Measurements from ENCODE around the gene ARHGAP18. TPM values are rescaled to one million over a fixed set of nuclear protein-coding genes. Genes with fewer than 3 reads are reported as not detected.

Gene ARHGAP18
- total RNA-seq, 1 experiment from 2014 or later = 64.5 TPM

DNA sequence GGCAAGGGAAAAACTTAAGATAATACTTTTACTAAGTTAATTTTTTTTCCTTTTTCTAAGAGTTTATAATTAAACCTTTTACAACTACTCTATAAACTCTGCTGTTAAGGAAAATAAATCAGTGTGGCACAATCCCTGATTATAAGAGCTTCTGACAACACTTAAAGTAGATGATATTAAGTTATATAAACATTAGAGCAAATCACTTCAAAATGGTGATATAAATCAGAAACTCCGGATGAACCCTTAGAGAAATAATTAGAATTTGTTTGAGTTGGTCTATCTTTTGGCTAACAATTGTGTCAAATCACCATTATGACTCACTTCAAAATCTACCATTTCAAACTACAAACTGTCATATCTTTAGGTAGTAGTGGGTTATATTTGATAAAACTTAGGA, 104.9 kb downstream of the ARHGAP18 start:
- BruUV-seq (replicated peaks) = no TSS peak
- peaks cover 32% of the 10 kb centered on the region for H3K36me3 Mint-ChIP-seq (ENCODE audit: insufficient read depth, unreplicated experiment)
- H3K4me1 Mint-ChIP-seq (ENCODE audit: low read depth, unreplicated experiment) = no peaks in the 10 kb centered on the region
- CTCF ChIA-PET = no interaction called here
- no peak overlapping the region for H3K27ac Mint-ChIP-seq (ENCODE audit: unreplicated experiment)
- H3K27me3 Mint-ChIP-seq (ENCODE audit: unreplicated experiment) = no peaks in the 10 kb centered on the region
- intact Hi-C loops (cut with micrococcal nuclease; ENCODE audit: unreplicated experiment) = no loop called here
- H3K4me3 Mint-ChIP-seq (ENCODE audit: low read depth, unreplicated experiment) = no peak overlapping the region
- DNase-seq = no peak
- TF ChIP-seq, protein P1, sequence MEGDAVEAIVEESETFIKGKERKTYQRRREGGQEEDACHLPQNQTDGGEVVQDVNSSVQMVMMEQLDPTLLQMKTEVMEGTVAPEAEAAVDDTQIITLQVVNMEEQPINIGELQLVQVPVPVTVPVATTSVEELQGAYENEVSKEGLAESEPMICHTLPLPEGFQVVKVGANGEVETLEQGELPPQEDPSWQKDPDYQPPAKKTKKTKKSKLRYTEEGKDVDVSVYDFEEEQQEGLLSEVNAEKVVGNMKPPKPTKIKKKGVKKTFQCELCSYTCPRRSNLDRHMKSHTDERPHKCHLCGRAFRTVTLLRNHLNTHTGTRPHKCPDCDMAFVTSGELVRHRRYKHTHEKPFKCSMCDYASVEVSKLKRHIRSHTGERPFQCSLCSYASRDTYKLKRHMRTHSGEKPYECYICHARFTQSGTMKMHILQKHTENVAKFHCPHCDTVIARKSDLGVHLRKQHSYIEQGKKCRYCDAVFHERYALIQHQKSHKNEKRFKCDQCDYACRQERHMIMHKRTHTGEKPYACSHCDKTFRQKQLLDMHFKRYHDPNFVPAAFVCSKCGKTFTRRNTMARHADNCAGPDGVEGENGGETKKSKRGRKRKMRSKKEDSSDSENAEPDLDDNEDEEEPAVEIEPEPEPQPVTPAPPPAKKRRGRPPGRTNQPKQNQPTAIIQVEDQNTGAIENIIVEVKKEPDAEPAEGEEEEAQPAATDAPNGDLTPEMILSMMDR (IDR thresholded peaks at IDR 0.05; ENCODE audit: unreplicated experiment) = no peak
- H3K9me3 Mint-ChIP-seq (ENCODE audit: low read depth, unreplicated experiment) = no peaks in the 10 kb centered on the region

DNA sequence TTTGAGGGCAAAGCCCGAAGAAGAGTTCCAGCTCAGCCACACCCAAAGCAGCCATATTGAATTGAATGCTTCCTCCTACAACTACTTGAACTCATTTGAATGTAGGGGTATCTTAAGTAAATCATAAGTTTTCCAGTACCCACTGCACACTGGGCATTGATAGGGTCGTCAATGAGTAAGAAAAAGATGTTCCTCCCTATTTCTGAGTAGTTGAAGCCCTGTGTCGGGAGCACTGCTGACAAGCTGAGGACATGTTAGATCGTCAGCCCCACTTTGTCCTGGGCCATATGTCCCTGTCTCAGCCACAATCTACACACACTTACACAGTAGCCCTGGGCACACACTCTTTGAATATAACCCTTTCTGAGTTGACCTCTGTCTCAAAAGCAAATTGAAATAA, 105.7 kb downstream of the ARHGAP18 start:
- H3K9me3 Mint-ChIP-seq (ENCODE audit: low read depth, unreplicated experiment) = no peaks in the 10 kb centered on the region
- CTCF ChIA-PET = no interaction called here
- no peaks in the 10 kb centered on the region for H3K27me3 Mint-ChIP-seq (ENCODE audit: unreplicated experiment)

DNA sequence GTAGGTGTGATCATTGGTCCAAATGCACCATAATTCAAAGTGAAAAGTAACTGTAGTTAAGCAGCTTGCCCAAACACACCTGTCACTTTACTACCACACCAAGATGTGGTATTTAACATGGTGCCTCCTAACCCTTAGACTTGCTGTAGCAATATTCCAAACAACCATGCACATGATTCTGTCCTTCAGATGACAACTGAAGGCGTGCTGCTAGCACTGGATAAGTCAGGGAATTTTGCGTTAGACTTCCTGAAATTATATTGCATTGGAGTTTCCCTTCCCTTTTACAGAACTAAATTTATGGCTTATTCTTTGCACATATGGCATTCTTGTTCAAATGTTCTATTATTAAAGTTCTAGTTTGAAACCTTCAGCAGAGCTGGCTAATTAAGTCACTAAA, 106.2 kb downstream of the ARHGAP18 start:
- Mint-ChIP-seq H3K9me3 (ENCODE audit: low read depth, unreplicated experiment) (no peaks in the 10 kb centered on the region), H3K27me3 (ENCODE audit: unreplicated experiment) (no peaks in the 10 kb centered on the region), H3K27ac (ENCODE audit: unreplicated experiment) (no peak overlapping the region), H3K4me3 (ENCODE audit: low read depth, unreplicated experiment) (no peak overlapping the region), H3K36me3 (ENCODE audit: insufficient read depth, unreplicated experiment) (peaks cover 21% of the 10 kb centered on the region), H3K4me1 (ENCODE audit: low read depth, unreplicated experiment) (no peaks in the 10 kb centered on the region)
- DNase-seq = no peak
- BruUV-seq (replicated peaks) = no TSS peak
- intact Hi-C loops (cut with micrococcal nuclease; ENCODE audit: unreplicated experiment) = no loop called here
- CTCF ChIA-PET = no interaction called here
- TF ChIP-seq, protein P1 (IDR thresholded peaks at IDR 0.05; ENCODE audit: unreplicated experiment) = no peak

More for the DNA sequence above, 105.7 kb downstream of the ARHGAP18 start:
- intact Hi-C loops (cut with micrococcal nuclease; ENCODE audit: unreplicated experiment) = no loop called here
- H3K4me1 Mint-ChIP-seq (ENCODE audit: low read depth, unreplicated experiment) = no peaks in the 10 kb centered on the region
- H3K36me3 Mint-ChIP-seq (ENCODE audit: insufficient read depth, unreplicated experiment) = peaks cover 25% of the 10 kb centered on the region
- no peak for DNase-seq
- H3K4me3 Mint-ChIP-seq (ENCODE audit: low read depth, unreplicated experiment) = no peak overlapping the region
- BruUV-seq (replicated peaks) = no TSS peak
- TF ChIP-seq, protein P1 (IDR thresholded peaks at IDR 0.05; ENCODE audit: unreplicated experiment) = no peak
- H3K27ac Mint-ChIP-seq (ENCODE audit: unreplicated experiment) = no peak overlapping the region

DNA sequence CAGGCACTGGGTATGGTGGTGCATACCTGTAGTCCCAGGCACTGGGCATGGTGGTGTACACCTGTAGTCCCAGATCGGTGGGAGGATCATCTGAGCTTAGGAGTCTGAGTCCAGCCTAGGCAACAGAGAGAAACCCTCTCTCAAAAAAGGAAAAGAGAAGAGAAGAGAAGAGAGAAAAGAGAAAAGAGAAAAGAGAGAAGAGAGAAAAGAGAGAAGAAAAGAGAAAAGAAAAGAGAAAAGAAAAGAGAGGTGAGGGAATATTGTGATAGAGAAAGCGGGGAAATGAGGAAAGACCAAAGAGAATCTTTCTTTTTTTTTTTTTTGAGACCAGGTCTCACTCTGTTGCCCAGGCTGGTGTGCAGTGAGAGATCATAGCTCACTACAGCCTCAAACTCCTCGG, 108.7 kb downstream of the ARHGAP18 start:
- peaks cover 15% of the 10 kb centered on the region for H3K36me3 Mint-ChIP-seq (ENCODE audit: insufficient read depth, unreplicated experiment)
- no peak for DNase-seq
- H3K27me3 Mint-ChIP-seq (ENCODE audit: unreplicated experiment) = no peaks in the 10 kb centered on the region
- peak overlapping the region; percentile 5 for H3K27ac Mint-ChIP-seq (ENCODE audit: unreplicated experiment)
- CTCF ChIA-PET = interaction anchor here (1.1 kb wide), 1 partner anchor 14 kb away, joined by 5 read pairs; no protein-coding TSS in a partner anchor
- H3K4me1 Mint-ChIP-seq (ENCODE audit: low read depth, unreplicated experiment) = no peaks in the 10 kb centered on the region
- intact Hi-C loops (cut with micrococcal nuclease; ENCODE audit: unreplicated experiment) = no loop called here
- no peaks in the 10 kb centered on the region for H3K9me3 Mint-ChIP-seq (ENCODE audit: low read depth, unreplicated experiment)
- BruUV-seq (replicated peaks) = no TSS peak
- no peak overlapping the region for H3K4me3 Mint-ChIP-seq (ENCODE audit: low read depth, unreplicated experiment)
- TF ChIP-seq, protein P1 (IDR thresholded peaks at IDR 0.05; ENCODE audit: unreplicated experiment) = no peak
